Mesodermal cell (in vitro differentiated cells): Measurements from ENCODE around the gene UBA7.
"Not testable (repeated sequence)": the region's sequence is repeated elsewhere in the genome, so short reads cannot be mapped to it uniquely, and the experiment has no call there.

Experiments used
- H3K27ac ChIP-seq: 2 replicates; pipeline ENCODE4 v1.7.0; 2013; ENCODE audit warnings: mild to moderate bottlenecking, low read depth, low read length, moderate library complexity; ENCODE audit not compliant: severe bottlenecking
- H3K36me3 ChIP-seq: 2 replicates; pipeline ENCODE4 v1.7.1; 2013; ENCODE audit warnings: mild to moderate bottlenecking, low read length, moderate library complexity; ENCODE audit not compliant: control insufficient read depth, insufficient read depth
- H3K4me1 ChIP-seq: one replicate; pipeline ENCODE4 v1.7.1; 2013; ENCODE audit warnings: mild to moderate bottlenecking, low read length; ENCODE audit not compliant: insufficient read depth, control insufficient read depth, poor library complexity, severe bottlenecking
- H3K4me3 ChIP-seq: 2 replicates; pipeline ENCODE4 v1.7.0; 2013; ENCODE audit warnings: low read length, control low read depth, mild to moderate bottlenecking; ENCODE audit not compliant: insufficient read depth, poor library complexity, severe bottlenecking; ENCODE audit errors: extremely low read depth
- H3K9me3 ChIP-seq: 2 replicates; pipeline ENCODE4 v1.7.1; 2013; ENCODE audit warnings: mild to moderate bottlenecking, low read length, moderate library complexity; ENCODE audit not compliant: control insufficient read depth
- WGBS, 2 experiments: methylation state at CpG; one replicate each; pipeline ENCODE4 v1.1.5; 2013; ENCODE audit warnings: missing lambda C conversion rate in 2 of 2; ENCODE audit not compliant: insufficient coverage in 2 of 2; 5-methylcytosine and 5-hydroxymethylcytosine counted together

The UBA7 gene

DNA sequence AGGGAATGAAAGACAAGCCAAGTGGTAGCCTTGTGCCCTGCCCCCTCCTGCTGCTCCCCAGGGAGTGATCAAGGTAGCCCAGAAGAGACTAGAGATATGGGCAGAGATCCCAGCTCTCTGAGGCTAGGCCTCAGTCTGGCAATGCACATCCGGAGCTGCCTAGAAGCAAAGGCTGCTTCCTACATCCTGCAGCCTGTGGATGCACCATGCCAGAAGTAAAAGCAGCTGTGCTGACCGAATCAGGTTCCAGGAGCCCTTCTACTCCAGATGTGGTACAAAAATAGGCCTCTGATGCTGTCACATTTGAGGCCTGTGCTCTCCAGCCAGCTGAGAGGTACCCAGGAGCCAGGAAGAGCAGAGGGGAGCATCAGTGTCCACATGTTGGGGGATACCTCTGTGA lies 26.6 kb upstream of the UBA7 start:
- Histone ChIP-seq H3K27ac (no peak overlapping the region), H3K36me3 (peaks cover 65% of the 10 kb centered on the region), H3K9me3 (no peaks in the 10 kb centered on the region), H3K4me1 (no peaks in the 10 kb centered on the region), H3K4me3 (no peak overlapping the region)
- WGBS, 2 experiments: 82 to 96% methylated on average over 2 of the region's 2 CpGs

DNA sequence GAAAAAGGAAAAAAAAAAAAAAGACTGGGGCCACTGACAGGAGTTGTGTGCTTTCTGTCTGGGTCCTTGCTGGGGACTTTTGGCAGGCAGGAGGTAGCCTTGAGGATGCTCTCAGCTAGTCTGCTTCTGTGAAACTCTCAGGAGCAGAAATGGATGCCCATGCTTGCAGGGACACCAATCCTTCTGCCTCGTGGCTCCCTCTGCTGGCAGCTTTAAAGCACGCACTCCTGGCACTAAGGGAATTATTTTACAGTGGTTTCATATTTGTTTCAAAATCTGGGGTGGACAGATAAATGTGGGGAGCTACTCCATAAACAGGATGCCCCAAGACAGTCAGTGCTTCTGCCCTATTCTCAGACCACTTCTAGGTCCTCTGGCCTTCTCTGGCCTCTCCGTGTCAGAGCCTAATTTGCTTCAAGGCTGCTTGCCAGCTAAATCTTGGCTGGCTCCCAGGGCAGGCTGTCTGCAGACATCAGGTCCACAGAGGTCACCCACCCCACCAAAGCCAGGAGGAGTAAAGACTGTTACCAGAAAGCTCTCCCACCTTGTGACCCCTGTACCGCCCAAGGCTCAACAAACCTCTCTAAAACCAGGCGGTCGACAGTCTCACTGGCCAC lies 25.5 kb upstream of the UBA7 start:
- 27 to 100% methylated on average over 2 to 3 of the region's 6 CpGs for WGBS, 2 experiments
- H3K27ac ChIP-seq: no peak overlapping the region
- H3K4me1 ChIP-seq: no peaks in the 10 kb centered on the region
- no peaks in the 10 kb centered on the region for H3K9me3 ChIP-seq
- H3K4me3 ChIP-seq: no peak overlapping the region
- peaks cover 55% of the 10 kb centered on the region for H3K36me3 ChIP-seq

DNA sequence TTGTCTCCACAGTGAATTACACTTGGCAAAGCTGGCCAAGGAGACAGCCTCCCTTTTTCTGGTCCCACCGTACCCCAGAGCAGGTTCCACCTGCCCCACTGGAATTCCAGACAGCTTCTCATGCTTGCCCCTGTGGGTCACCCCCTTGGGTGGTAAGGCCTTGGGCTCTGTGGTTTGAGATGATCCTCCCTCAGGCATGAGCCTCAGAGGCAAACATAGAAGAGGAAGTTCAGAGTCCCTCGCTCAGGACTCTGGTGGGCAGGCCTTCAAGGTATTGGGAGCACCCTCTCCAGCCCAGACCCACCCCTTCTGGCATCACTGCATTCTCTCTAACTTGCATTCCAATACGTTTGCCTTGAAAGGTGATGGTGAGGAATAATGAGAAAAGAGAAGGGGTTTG lies 17.6 kb upstream of the UBA7 start:
- Histone ChIP-seq H3K36me3 (peaks cover 45% of the 10 kb centered on the region), H3K4me3 (no peak overlapping the region), H3K9me3 (no peaks in the 10 kb centered on the region), H3K27ac (no peak overlapping the region), H3K4me1 (no peaks in the 10 kb centered on the region)
- WGBS, 2 experiments: 80% methylated on average over 1 of the region's 3 CpGs

DNA sequence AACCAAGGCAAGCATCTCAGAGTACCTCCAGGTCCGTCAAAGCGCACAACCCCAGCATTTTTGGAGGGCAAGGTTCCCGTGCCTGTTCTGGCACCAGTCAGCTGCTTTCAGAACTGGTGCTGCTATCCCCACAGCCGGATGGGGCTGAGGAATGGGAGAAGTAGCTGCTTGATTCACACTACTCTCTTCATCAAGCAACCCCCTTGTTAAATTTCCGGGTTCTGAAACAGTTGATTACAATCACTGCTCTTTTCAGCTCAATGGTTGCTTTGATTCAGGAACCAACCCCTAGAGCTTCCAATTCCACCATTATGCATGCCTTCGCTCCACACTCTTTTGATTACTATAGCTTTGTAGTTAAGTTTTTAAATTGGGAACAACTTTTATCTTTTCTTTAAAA lies 12.3 kb upstream of the UBA7 start:
- H3K27ac ChIP-seq: peak overlapping the region; percentile 43
- 81 to 89% methylated on average over 3 to 4 of the region's 6 CpGs for WGBS, 2 experiments

DNA sequence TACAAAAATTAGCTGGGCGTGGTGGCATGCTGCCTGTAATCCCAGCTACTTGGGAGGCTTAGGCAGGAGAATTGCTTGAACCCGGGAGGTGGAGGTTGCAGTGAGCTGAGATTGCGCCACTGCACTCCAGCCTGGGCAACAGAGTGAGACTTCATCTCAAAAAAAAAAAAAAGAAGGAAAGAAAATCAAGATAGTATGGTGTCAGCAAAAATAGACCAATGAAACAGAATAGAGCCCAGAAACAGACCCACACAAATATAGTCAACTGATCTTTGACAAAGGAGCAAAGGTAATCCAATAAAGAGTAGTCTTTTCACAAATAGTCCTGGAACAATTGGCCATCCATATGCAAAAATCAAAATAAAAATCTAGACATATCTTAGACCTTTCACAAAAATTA lies 9.4 kb upstream of the UBA7 start:
- WGBS, 2 experiments: 93% methylated on average over 2 of the region's 3 CpGs
- not testable (repeated sequence) for H3K27ac ChIP-seq, H3K4me1 ChIP-seq, H3K36me3 ChIP-seq, H3K9me3 ChIP-seq, H3K4me3 ChIP-seq

More for the DNA sequence above, 12.3 kb upstream of the UBA7 start:
- Histone ChIP-seq H3K4me3 (no peak overlapping the region), H3K36me3 (peaks cover 24% of the 10 kb centered on the region), H3K9me3 (no peaks in the 10 kb centered on the region), H3K4me1 (no peaks in the 10 kb centered on the region)

DNA sequence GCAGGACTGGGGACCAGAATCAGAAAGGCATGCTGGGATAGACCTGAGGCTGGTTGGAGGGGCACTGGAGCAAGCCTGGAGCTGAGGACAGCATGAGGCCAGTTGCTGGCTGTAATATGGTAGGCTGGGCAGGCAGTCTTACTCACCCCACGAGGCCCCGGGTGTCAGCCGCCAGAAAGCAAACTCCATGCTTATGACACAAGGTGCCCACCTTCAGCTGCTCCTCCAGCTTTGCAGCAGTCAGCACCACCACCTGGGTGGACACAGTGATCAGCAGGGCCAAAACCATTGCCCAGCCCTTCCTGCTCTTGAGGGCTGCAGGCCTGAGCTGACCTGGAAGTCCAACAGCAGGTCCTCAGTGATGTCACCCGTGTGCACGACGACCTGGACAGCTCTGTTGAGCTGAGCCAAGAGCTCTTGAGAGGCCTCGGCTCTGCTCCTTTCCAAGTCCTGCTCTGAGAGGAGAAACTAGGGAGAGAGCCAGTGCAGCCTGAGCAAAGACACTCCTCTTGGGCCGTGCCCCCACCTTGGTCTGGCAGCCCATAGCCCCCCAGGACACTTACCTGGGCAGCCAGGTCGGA lies 747 bp downstream of the UBA7 start:
- WGBS, 2 experiments: 91 to 98% methylated on average over 7 to 9 of the region's 9 CpGs

DNA sequence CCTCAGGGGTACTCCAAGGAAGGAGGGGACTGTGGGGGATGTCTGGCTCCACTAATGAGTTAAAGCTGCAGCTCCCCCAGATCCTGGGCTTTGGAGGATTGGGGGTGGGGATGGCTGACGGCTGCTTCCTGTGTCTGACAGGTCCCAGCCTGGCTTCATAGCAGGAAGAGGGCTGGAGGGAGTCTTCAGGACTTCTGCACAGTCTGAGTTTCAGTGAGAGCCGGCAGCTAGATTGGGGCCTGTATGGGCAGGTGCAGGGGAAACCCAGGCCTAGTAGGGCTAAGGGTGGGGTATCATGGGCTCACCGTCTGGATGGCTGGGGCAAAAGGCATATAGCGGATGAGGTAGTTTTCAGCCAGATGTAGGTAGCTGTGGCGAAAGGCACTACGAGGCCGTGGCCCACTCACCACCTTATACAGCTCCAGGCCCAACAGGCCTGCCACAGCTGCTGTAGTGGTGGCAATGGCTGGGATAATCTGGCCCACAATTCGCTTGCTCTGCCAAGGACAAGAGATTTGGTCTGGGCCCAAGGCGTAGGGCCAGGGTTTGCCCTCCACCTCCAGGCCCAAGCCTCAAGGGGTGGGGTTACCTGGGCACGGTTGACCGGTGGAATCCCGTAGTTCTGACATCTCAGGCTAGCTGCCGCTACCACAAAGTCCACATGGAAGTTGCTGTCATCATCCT lies 6.2 kb downstream of the UBA7 start:
- no peaks in the 10 kb centered on the region for H3K36me3 ChIP-seq
- no peak overlapping the region for H3K4me3 ChIP-seq
- H3K27ac ChIP-seq: peak overlapping the region; percentile 57
- peaks cover 41% of the 10 kb centered on the region for H3K4me1 ChIP-seq
- H3K9me3 ChIP-seq: no peaks in the 10 kb centered on the region
- 89 to 90% methylated on average over 9 to 11 of the region's 13 CpGs for WGBS, 2 experiments

More for the DNA sequence above, 747 bp downstream of the UBA7 start:
- Histone ChIP-seq H3K4me1 (peaks cover 3% of the 10 kb centered on the region), H3K4me3 (no peak overlapping the region), H3K9me3 (no peaks in the 10 kb centered on the region), H3K27ac (no peak overlapping the region), H3K36me3 (no peaks in the 10 kb centered on the region)

DNA sequence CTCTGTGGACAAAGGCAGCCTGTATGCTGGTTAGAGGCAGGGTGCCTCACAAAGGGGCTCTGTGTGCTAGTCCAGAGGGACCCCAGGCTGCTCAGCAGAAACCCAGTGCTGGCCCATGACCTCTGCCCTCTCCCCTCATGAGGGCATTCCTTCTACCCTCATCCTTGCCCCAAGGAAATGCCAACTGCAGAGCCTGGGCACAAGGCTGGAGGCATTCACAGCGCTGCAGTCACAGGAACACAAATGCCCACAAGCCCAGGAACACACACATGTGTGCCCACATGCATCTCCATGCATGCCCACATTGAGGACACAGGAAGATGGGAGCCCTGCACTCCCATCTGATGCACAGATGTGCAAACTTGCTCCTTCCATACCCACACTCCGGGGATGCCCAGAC lies 6.9 kb downstream of the UBA7 start:
- peaks cover 41% of the 10 kb centered on the region for H3K4me1 ChIP-seq
- 50 to 100% methylated on average over 1 to 2 of the region's 2 CpGs for WGBS, 2 experiments
- peak overlapping the region; percentile 88 for H3K27ac ChIP-seq
- no peak overlapping the region for H3K4me3 ChIP-seq
- H3K36me3 ChIP-seq: no peaks in the 10 kb centered on the region
- no peaks in the 10 kb centered on the region for H3K9me3 ChIP-seq

DNA sequence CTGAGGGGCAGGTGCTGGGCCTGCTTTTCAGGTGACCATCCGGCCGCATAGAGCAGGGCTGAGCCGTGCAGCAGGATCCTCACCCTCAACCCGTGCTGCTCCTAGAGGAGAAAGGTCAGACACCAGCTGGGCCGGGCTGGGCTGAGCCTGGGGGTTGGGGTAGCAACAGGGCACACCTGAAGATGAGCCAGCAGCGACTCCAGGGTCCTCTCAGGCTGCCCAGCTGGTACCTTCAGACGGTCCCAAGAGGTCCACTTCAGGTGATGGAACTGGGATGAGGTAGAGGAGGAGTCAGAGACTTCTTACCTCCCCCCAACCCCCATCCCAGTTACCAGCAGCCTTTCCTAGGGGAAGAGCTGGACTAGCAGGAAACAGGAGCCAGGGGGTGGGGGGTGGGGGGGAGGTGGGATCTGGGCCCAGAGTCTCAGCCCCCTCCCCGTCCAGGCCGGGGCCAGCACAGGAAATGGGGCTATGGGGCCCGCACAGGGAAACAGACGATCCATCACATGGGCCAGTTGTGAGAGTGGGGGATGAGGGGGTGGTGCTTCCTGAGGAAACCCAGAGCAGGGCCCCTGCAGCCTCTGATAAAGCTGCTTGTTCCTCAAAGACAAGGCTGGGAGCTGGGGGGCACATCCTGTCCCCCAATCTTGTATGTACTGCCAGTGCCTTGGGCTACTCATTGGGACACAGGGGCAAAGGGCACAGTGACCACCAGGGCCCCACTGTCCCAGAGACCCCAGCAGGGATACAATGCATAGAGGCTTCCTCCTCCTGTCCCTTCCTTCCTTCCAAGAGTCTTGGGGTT lies 7.7 kb downstream of the UBA7 start:
- WGBS, 2 experiments: 58% methylated on average over 7 to 8 of the region's 11 CpGs
- H3K27ac ChIP-seq: peak overlapping the region; percentile 88
- H3K36me3 ChIP-seq: no peaks in the 10 kb centered on the region
- H3K4me1 ChIP-seq: peaks cover 41% of the 10 kb centered on the region
- peak overlapping the region; percentile 11 for H3K4me3 ChIP-seq
- H3K9me3 ChIP-seq: no peaks in the 10 kb centered on the region

DNA sequence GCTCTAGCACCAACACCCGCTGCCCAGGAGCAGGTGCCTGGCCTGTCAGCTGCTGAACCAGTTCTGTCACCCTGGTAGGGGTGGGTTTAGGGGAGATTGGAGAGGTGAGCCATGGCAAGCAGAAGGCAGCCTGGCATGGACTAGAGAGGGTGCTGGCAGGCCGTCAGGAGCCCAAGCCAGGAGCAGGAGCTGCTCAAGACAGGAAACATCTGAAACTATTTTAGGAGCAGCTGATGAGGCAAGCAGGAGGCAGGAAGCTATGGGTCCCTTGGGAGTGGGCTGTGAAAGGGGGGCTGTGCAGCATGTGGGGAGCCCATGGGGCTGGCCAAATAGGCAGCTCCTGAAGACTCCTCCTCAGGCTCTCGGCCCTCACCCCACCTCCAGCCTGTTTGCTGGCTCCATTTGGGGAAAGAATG lies 8.4 kb downstream of the UBA7 start:
- WGBS, 2 experiments: 82 to 86% methylated on average over 1 to 2 of the region's 3 CpGs
- Histone ChIP-seq H3K27ac (peak overlapping the region; percentile 88), H3K4me3 (peak overlapping the region; percentile 11), H3K9me3 (no peaks in the 10 kb centered on the region), H3K4me1 (peaks cover 41% of the 10 kb centered on the region), H3K36me3 (no peaks in the 10 kb centered on the region)
